A673 (cell line): ENCODE data around the gene KCNJ11. TPM values are rescaled to one million over a fixed set of nuclear protein-coding genes. Genes with fewer than 3 reads are reported as not detected.

Experiments used
- BruUV-seq: library from RNA; stranded (reverse); fragments of 400-500 nt; replicated peaks from 2 replicates; lab custom pipeline; 2021; lab: Mats Ljungman, UMichigan
- CTCF ChIA-PET: fragments of 300-600 bp; sonication (Branson Sonifier 250); formaldehyde crosslinking; loops from one replicate; lab custom pipeline; 2022; ENCODE audit warnings: antibody characterized with exemption; lab: Charles Lee
- POLR2A ChIA-PET: fragments of 300-600 bp; sonication (Branson Sonifier 250); formaldehyde crosslinking; loops from one replicate; lab custom pipeline; 2022; ENCODE audit warnings: antibody characterized with exemption; ENCODE audit not compliant: low non-redundant PET; lab: Charles Lee
- DNase-seq: peaks from one replicate; pipeline ENCODE4 v3.0.0-alpha.2; 2015; ENCODE audit warnings: low spot score
- H3K27ac ChIP-seq: fragments of 200-600 bp; sonication (generic); 2 replicates; pipeline ENCODE4 v1.5.1; 2016; ENCODE audit warnings: mixed run types, low read depth, mild to moderate bottlenecking, mixed read lengths, antibody characterized with exemption, low read length; ENCODE audit not compliant: poor library complexity, severe bottlenecking
- H3K27me3 ChIP-seq: fragments of 200-600 bp; sonication (generic); replicated peaks from 2 replicates; pipeline ENCODE4 v1.6.1; 2017; ENCODE audit warnings: mixed run types, low read depth, mild to moderate bottlenecking, mixed read lengths, antibody characterized with exemption, low read length; ENCODE audit not compliant: insufficient read depth, poor library complexity
- H3K36me3 ChIP-seq: fragments of 200-600 bp; sonication (generic); 2 replicates; pipeline ENCODE4 v1.6.1; 2016; ENCODE audit warnings: mixed run types, mild to moderate bottlenecking, mixed read lengths, antibody characterized with exemption, low read length; ENCODE audit not compliant: insufficient read depth, poor library complexity, severe bottlenecking
- H3K4me1 ChIP-seq: fragments of 200-600 bp; sonication (generic); 2 replicates; pipeline ENCODE4 v1.6.1; 2017; ENCODE audit warnings: mixed run types, mild to moderate bottlenecking, mixed read lengths, antibody characterized with exemption, low read length; ENCODE audit not compliant: insufficient read depth, poor library complexity, severe bottlenecking
- H3K4me3 ChIP-seq: fragments of 200-600 bp; sonication (generic); 2 replicates; pipeline ENCODE4 v1.5.1; 2016; ENCODE audit warnings: low read depth, mixed run types, mild to moderate bottlenecking, mixed read lengths, low read length; ENCODE audit not compliant: poor library complexity, severe bottlenecking
- H3K9me3 ChIP-seq: fragments of 200-600 bp; sonication (generic); 2 replicates; pipeline ENCODE4 v1.6.1; 2016; ENCODE audit warnings: mixed run types, low read depth, mild to moderate bottlenecking, mixed read lengths, antibody characterized with exemption, low read length; ENCODE audit not compliant: poor library complexity, severe bottlenecking
- CTCF ChIP-seq: fragments of 300-800, 200-600 bp; sonication (generic); conservative IDR thresholded peaks from 2 replicates; pipeline ENCODE4 v1.5.1; 2017; ENCODE audit warnings: low read depth, mild to moderate bottlenecking, antibody characterized with exemption, low read length, moderate library complexity, mixed read lengths
- EZH2 ChIP-seq: fragments of 200-600 bp; sonication (generic); IDR thresholded peaks from 2 replicates; pipeline ENCODE4 v1.6.1; 2017; ENCODE audit warnings: borderline replicate concordance, low read depth, mild to moderate bottlenecking, mixed read lengths, antibody characterized with exemption, low read length; ENCODE audit not compliant: poor library complexity, severe bottlenecking
- intact Hi-C: fragments of 100-400 bp; cut with micrococcal nuclease; formaldehyde crosslinking; loops from one replicate; pipeline ENCODE4 v1.10.0; 2022; ENCODE audit not compliant: unreplicated experiment
- total RNA-seq: library from RNA; stranded (reverse); gene quantifications from 2 replicates; pipeline ENCODE4 v1.2.3, GENCODE V29; 2021

KCNJ11 gene
- total RNA-seq, 1 experiment from 2014 or later = 0.34 TPM

DNA sequence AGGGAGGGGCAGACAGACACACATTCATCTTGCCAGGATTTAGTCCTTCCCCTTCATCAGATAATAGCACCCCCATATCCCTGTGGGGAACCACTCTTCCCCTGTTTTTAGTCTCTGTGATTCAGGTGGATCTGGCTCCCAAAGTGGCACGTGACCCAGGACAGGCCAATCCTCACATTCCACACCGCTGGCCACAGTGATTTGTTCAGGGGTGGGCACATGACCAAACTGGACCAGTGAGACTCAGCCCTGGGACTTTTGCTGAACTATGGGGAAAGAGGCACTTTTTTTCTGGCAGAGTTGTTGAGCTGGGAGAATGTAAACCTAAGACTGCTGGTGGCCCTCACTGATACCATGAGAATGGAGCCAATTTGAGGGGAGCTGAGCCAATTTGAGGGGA, 19.1 kb upstream of the KCNJ11 start:
- BruUV-seq = no TSS peak
- intact Hi-C loops = no loop called here
- no peaks in the 10 kb centered on the region for H3K9me3 ChIP-seq
- no peak overlapping the region for H3K4me3 ChIP-seq
- CTCF ChIA-PET = no interaction called here
- no peaks in the 10 kb centered on the region for H3K36me3 ChIP-seq
- H3K27me3 ChIP-seq = no peaks in the 10 kb centered on the region
- no peak overlapping the region for H3K27ac ChIP-seq
- no peaks in the 10 kb centered on the region for H3K4me1 ChIP-seq
- POLR2A ChIA-PET = no interaction called here
- DNase-seq = no peak
- TF ChIP-seq CTCF = no peak
- no peak for TF ChIP-seq EZH2

GRCh38 chr11:17406818-17407149, 18.3 kb upstream of the KCNJ11 start:
- Histone ChIP-seq H3K4me3 (no peak overlapping the region), H3K36me3 (no peaks in the 10 kb centered on the region), H3K27me3 (no peaks in the 10 kb centered on the region), H3K4me1 (no peaks in the 10 kb centered on the region), H3K27ac (no peak overlapping the region), H3K9me3 (no peaks in the 10 kb centered on the region)
- intact Hi-C loops = no loop called here
- ChIA-PET CTCF (no interaction called here), POLR2A (no interaction called here)
- no peak for DNase-seq
- no peak for TF ChIP-seq CTCF
- TF ChIP-seq EZH2 = no peak
- BruUV-seq = no TSS peak

DNA sequence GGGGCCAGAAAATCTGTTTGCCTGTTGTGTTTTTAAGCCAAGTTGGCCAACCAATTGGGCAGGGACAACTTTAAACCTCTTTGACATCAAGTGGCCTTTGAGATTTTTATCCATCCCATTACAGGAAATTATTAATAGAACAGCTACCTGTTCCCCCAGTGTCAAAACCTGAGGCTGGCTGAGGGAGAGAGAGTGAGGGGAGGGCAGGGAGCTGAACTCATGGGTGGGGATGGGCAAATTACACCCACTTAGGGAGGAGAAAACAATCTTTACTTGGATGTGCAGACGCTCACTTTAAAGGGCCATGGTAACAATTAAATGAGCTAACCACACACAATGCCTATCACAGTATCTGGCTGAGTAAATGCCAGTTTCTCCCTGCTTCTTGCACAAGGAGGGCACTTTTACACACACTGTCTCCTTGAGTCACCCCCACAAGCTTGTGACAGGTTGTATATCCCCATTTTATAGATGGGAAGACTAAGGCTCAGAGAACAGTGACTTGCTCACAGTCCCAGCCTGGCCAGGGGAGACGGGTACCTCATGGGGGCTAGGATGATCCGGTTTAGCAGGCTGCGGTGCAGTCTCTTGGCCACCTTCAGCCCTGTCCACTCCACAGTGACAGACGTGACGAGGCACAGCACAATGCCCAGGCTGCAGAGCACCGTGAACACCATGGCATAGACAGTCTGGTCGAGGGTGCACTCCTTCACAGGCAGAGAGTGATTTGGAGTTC, 17.8 kb upstream of the KCNJ11 start:
- Histone ChIP-seq H3K9me3 (no peaks in the 10 kb centered on the region), H3K27ac (no peak overlapping the region), H3K27me3 (no peaks in the 10 kb centered on the region), H3K4me1 (no peaks in the 10 kb centered on the region), H3K4me3 (no peak overlapping the region), H3K36me3 (no peaks in the 10 kb centered on the region)
- intact Hi-C loops = no loop called here
- ChIA-PET POLR2A (no interaction called here), CTCF (no interaction called here)
- TF ChIP-seq EZH2 (no peak), CTCF (no peak)
- no peak for DNase-seq
- BruUV-seq = no TSS peak
